HG03460 (cell line): ENCODE results near the gene TRPC4.
"Not testable (repeated sequence)": the region's sequence is repeated elsewhere in the genome, so short reads cannot be mapped to it uniquely, and the experiment has no call there.

ENCODE experiments used
- ATAC-seq: cut with Tn5 transposase; IDR thresholded peaks from one replicate; pipeline ENCODE4 v1.9.1; 2021; ENCODE audit not compliant: unreplicated experiment

Gene TRPC4

DNA sequence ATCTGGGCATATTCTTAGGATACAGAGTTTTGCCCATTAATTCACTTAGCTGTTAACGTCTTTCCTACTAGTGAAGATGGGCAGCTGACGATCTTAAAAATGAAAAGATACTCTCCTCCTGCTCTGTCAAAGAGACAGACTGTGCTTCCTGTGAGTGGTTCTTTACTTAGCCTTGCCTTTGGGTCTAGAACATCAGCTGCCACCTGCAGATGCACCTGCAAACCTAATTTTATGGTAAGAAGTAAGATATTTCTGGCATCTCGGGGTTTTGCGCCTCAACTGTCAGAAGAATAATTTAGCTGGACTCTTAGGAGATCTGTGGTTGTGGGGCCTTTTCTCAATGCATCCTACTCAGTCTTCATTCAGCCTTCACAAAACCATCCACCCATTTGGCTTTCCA is 36.2 kb downstream of the TRPC4 start:
- ATAC-seq, result no peak

DNA sequence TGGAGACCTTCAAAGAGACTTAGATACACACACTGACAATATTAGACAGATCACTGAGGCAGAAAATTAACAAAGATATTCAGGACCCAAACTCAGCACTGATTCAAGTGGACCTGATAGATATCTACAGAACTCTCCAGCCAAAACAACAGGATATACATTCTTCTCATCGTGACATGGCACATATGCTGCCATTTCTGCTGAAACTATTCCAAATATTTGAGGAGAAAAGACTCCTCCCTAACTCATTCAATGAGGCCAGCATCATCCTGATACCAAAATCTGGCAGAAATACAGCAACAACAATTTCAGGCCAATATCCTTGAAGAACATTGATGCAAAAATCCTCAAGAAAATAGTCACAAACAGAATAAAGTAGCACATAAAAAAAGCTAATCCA is 53.3 kb downstream of the TRPC4 start:
- no peak for ATAC-seq

DNA sequence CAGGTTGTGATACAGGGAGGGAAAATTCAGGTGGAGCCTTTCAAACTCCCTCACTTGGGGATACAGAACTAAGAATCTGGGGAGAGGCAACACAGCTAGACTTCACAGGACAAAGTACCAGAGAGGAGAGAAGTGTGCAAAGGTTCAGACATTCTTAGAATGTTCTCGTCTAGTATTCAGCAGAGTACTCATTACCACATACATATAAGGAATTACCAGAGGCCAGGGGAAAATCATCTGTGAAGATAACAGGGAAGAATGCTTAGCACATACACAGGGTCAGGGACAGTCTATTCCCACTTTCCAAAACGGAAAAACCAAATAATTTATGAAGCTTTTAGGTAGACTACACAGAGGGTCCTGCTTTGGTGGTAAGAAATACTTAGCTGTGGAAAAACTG is 58.1 kb downstream of the TRPC4 start:
- no peak for ATAC-seq

GRCh38 chr13:37806666-37807065 is 62.9 kb downstream of the TRPC4 start:
- ATAC-seq, result no peak

- ATAC-seq, result no peak
Observed at GRCh38 chr13:37797631-37798030, 71.9 kb downstream of the TRPC4 start.

DNA sequence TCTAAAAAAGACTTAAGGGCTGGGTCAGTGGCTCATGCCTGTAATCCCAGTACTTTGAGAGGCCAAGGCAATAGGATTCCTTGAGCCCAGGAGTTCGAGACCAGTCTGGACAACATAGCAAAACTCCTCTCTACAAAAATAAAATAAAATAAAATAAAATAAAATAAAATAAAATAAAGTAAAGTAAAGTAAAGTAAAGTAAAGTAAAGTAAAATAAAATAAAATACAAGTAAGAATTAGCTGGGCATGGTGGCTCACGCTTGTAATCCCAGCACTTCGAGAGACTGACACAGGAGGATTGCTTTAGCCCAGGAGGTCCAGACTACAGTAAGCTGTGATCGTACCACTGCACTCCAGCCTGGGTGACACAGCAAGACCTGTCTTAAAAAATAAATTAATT is 72.8 kb downstream of the TRPC4 start:
- not testable (repeated sequence) for ATAC-seq

GRCh38 chr13:37795326-37795725 is 74.2 kb downstream of the TRPC4 start:
- no peak for ATAC-seq

GRCh38 chr13:37791699-37792098 is 77.9 kb downstream of the TRPC4 start:
- ATAC-seq, result no peak

DNA sequence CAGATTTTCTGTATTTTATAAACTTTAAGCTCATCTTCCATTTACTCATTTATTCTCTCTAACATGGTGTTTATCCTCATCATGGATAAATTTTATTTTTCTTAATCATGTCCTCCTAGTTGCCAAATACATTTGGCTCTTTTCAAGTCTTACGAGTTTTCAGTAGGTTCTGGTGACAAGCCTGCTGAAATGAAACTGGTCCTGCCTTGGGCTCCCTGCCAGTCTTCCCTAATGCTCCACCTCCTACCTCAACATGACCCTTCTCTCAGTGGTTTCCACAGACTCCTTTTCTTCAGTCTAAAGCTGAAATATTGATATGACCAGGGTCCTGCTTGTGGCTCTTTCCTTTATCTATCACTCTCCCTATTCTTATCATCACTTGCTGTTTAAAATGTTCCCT is 81.2 kb downstream of the TRPC4 start:
- ATAC-seq, result no peak

DNA sequence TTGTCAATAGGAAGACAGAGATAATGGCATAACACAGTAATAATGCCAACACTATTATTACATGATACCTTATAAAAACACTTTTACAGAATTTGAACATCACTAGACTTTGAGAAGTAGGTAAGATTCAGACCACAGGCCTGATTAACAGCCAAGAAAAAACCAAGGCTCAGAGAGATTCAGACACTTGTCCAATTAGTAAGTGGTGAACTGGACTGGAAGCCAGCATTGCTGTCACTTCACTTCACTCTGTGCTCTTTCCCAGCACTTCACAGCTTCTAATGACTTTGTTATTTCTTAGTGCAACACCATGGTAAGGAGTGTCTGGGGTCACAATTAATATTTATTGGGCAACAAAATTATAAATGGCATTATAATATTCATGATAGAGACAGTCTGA is 91.9 kb downstream of the TRPC4 start:
- ATAC-seq, result no peak

DNA sequence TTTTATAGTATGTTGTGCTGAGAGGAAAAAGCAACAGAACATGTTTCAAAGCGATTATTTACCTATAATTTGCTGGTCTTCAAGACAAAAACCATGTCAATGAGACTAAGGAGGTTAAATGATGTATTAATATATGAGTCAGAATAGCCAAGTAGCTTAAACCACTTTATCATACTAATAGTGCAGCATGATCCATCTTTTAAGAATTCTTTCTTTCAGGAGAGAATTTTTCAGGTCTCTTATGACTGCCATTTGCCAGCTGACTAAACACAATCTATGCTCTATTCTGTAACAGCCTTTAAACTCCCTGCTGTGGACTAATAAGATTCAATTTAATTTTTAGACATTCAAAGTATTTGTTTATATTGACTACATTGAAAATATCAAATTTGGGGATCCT is 93.7 kb downstream of the TRPC4 start:
- ATAC-seq, result no peak

- no peak for ATAC-seq
Observed at GRCh38 chr13:37772644-37773043, 96.9 kb downstream of the TRPC4 start.

GRCh38 chr13:37769545-37769944 is 100.0 kb downstream of the TRPC4 start:
- no peak for ATAC-seq

DNA sequence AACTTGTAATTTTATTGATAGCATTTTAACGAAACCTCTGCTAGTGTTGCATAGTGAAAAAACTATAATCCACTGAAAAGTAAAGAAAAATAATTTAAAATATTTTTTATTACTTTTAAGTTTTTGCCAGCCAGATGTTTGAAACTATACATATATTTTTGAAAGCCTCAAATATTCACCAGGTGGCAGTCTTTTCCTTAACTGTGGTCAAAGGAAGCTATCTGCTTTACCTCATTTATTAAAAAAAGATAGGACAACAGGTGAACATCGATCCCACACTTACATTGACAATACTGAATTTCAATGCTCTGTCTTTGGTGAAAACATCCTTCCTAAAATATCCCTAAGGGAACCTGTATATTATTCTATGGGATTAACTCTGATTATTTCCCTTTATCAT is 100.5 kb downstream of the TRPC4 start:
- ATAC-seq, result no peak

GRCh38 chr13:37766502-37766901 is 103.1 kb downstream of the TRPC4 start:
- ATAC-seq, result no peak

- ATAC-seq, result no peak
Observed at GRCh38 chr13:37755349-37755748, 114.2 kb downstream of the TRPC4 start.

- no peak for ATAC-seq
Observed at GRCh38 chr13:37753776-37754175, 115.8 kb downstream of the TRPC4 start.

GRCh38 chr13:37752146-37752545 is 117.4 kb downstream of the TRPC4 start:
- ATAC-seq, result no peak

- no peak for ATAC-seq
Observed at GRCh38 chr13:37751025-37751424, 118.5 kb downstream of the TRPC4 start.

GRCh38 chr13:37748913-37749312 is 120.7 kb downstream of the TRPC4 start:
- no peak for ATAC-seq

- ATAC-seq, result no peak
Observed at GRCh38 chr13:37747071-37747612, 122.4 kb downstream of the TRPC4 start.

DNA sequence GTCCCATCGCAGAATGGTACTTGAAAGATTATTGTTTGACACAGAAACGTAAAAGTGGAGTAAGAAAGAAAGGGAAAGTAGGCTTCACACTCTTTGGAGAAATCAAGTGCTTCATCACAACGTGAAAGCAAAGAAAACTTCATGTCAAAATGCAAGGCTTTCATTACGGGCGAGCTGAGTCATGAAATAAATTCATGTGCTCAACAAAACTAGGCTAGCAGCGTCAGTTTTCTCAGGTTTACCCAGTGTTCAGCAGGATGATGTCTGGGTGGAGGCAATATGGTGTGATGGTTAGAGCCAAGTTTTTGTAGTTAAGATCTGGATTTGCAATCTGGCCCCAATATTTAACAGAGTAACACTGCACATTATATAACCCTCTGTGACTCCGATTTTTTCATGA is 128.0 kb downstream of the TRPC4 start:
- no peak for ATAC-seq

GRCh38 chr13:37736045-37736444 is 133.5 kb downstream of the TRPC4 start:
- ATAC-seq, result no peak

DNA sequence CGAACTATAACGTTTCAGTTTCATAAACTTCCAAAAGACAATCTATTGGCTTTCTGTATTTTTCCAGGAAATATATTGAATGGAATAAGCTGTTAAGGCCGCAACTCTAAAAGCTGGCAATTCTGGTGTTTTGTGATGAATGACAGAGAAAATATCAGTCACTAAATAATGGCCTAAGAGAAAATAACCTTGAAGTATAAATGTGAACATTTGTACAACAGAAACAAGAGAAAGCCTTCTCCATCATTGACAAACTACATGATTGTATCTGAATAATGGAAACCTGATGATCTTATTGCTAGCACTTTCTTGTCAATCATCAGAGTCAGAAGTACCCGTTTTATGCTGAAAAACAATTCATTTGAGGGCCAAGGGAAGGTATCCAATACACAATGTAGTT is 134.3 kb downstream of the TRPC4 start:
- ATAC-seq, result no peak
